Esophagus muscularis mucosa (tissue), 3 donors: ENCODE results near the gene MAGI1.

Experiments
- CTCF ChIP-seq, 3 experiments: fragments of 200-600 bp in 2 of 3; fragments of 450-650 bp in 1 of 3; sonication (generic) in 2 of 3; IDR thresholded peaks; one replicate each; pipeline ENCODE4 v1.5.1; 2017 to 2019; ENCODE audit warnings: antibody characterized with exemption in 3 of 3, mild to moderate bottlenecking in 2 of 3, moderate library complexity in 1 of 3
- POLR2A ChIP-seq: fragments of 450-650 bp; IDR thresholded peaks from one replicate; pipeline ENCODE4 v1.6.1; 2017; ENCODE audit warnings: antibody characterized with exemption, moderate library complexity, mild to moderate bottlenecking, low read depth

GRCh38 chr3:65561617-65562016 lies 477.1 kb downstream of the MAGI1 start:
- TF ChIP-seq CTCF (IDR thresholded peaks at IDR 0.05) (no peak), POLR2A (no peak)
